CD14-positive monocyte (primary cell): ENCODE data around the gene PNMA6A. TPM values are rescaled to one million over a fixed set of nuclear protein-coding genes. Genes with fewer than 3 reads are reported as not detected.
"Not testable (repeated sequence)": the region's sequence is repeated elsewhere in the genome, so short reads cannot be mapped to it uniquely, and the experiment has no call there.

Experiments
- DNase-seq, 3 donors: peaks; one replicate each; pipeline ENCODE4 v3.0.0-alpha.2; 2011 to 2022
- H2AFZ ChIP-seq: 2 replicates; pipeline ENCODE4 v1.6.0; 2012; ENCODE audit warnings: mild to moderate bottlenecking, low read depth, low read length, inconsistent platforms; ENCODE audit not compliant: insufficient read depth, poor library complexity, severe bottlenecking
- H3K27ac ChIP-seq, 2 donors: 1 replicate in 1 of 2; 2 replicates in 1 of 2; pipeline ENCODE4 v1.5.1; 2012 to 2013; ENCODE audit warnings: low read length in 2 of 2, control low read depth in 1 of 2, inconsistent platforms in 1 of 2, low read depth in 1 of 2, mild to moderate bottlenecking in 1 of 2
- H3K27me3 ChIP-seq, 2 donors: one replicate each; pipeline versions ENCODE4 v1.6.0 to v1.6.1; 2011 to 2013; ENCODE audit warnings: low read length in 2 of 2; ENCODE audit not compliant: control insufficient read depth in 2 of 2, insufficient read depth in 2 of 2
- H3K36me3 ChIP-seq, 2 donors: replicated peaks in 1 of 2; 1 replicate in 1 of 2; 2 replicates in 1 of 2; pipeline versions ENCODE4 v1.5.1 to v1.6.1; 2012 to 2013; ENCODE audit warnings: low read length in 2 of 2, control low read depth in 1 of 2, inconsistent platforms in 1 of 2, mild to moderate bottlenecking in 1 of 2; ENCODE audit not compliant: insufficient read depth in 2 of 2, control insufficient read depth in 1 of 2
- H3K4me1 ChIP-seq, 2 donors: 1 replicate in 1 of 2; 2 replicates in 1 of 2; pipeline versions ENCODE4 v1.5.1 to v1.6.1; 2012 to 2013; ENCODE audit warnings: low read length in 2 of 2, control low read depth in 1 of 2, inconsistent platforms in 1 of 2, mild to moderate bottlenecking in 1 of 2, moderate library complexity in 1 of 2; ENCODE audit not compliant: insufficient read depth in 2 of 2, control insufficient read depth in 1 of 2
- H3K4me2 ChIP-seq: replicated peaks from 2 replicates; pipeline ENCODE3; 2012; ENCODE audit warnings: low read length, moderate library complexity, mild to moderate bottlenecking; ENCODE audit not compliant: poor library complexity, severe bottlenecking; ENCODE audit errors: extremely low read depth
- H3K4me3 ChIP-seq, 3 experiments: fragments of 200-600 bp in 1 of 3; sonication (generic) in 1 of 3; replicated peaks in 1 of 3; 1 replicate in 2 of 3; 2 replicates in 1 of 3; pipeline ENCODE4 v1.5.1; 2011 to 2013; ENCODE audit warnings: low read length in 3 of 3, mild to moderate bottlenecking in 3 of 3, control low read depth in 2 of 3, low read depth in 2 of 3, inconsistent platforms in 1 of 3, moderate library complexity in 1 of 3
- H3K79me2 ChIP-seq: 2 replicates; pipeline ENCODE4 v1.6.0; 2012; ENCODE audit warnings: mild to moderate bottlenecking, control low read depth, inconsistent platforms, low read length, moderate library complexity; ENCODE audit not compliant: insufficient read depth
- H3K9ac ChIP-seq: 2 replicates; pipeline ENCODE4 v1.6.0; 2017; ENCODE audit warnings: low read length, mild to moderate bottlenecking; ENCODE audit not compliant: insufficient read depth, poor library complexity, severe bottlenecking
- H3K9me3 ChIP-seq, 2 donors: replicated peaks in 1 of 2; 1 replicate in 1 of 2; 2 replicates in 1 of 2; pipeline versions ENCODE4 v1.5.1 to v1.6.1; 2012 to 2013; ENCODE audit warnings: low read length in 2 of 2, control low read depth in 1 of 2; ENCODE audit not compliant: control insufficient read depth in 1 of 2, insufficient read depth in 1 of 2
- H4K20me1 ChIP-seq: 2 replicates; pipeline ENCODE4 v1.6.0; 2012; ENCODE audit warnings: mild to moderate bottlenecking, low read length, control low read depth, moderate library complexity; ENCODE audit not compliant: insufficient read depth
- H3K27ac Mint-ChIP-seq, 7 donors: one replicate each; pipeline ENCODE4 v1.8.0; 2020; ENCODE audit warnings: mild to moderate bottlenecking in 7 of 7, mixed read lengths in 7 of 7, moderate library complexity in 6 of 7, inconsistent platforms in 2 of 7
- H3K27me3 Mint-ChIP-seq, 3 donors: one replicate each; pipeline ENCODE4 v1.8.0; 2021 to 2022; ENCODE audit warnings: low read depth in 3 of 3, mild to moderate bottlenecking in 3 of 3, mixed read lengths in 3 of 3, moderate library complexity in 3 of 3, inconsistent platforms in 1 of 3
- H3K36me3 Mint-ChIP-seq, 2 donors: one replicate each; pipeline ENCODE4 v1.8.0; 2020; ENCODE audit warnings: mixed read lengths in 2 of 2, inconsistent platforms in 1 of 2, mild to moderate bottlenecking in 1 of 2
- H3K4me1 Mint-ChIP-seq: one replicate; pipeline ENCODE4 v1.8.0; 2020; ENCODE audit warnings: mild to moderate bottlenecking, mixed read lengths
- H3K4me3 Mint-ChIP-seq, 2 donors: one replicate each; pipeline ENCODE4 v1.8.0; 2020; ENCODE audit warnings: mild to moderate bottlenecking in 2 of 2, mixed read lengths in 2 of 2, moderate library complexity in 1 of 2
- H3K9me3 Mint-ChIP-seq, 7 donors: one replicate each; pipeline ENCODE4 v1.8.0; 2020 to 2022; ENCODE audit warnings: mixed read lengths in 7 of 7, mild to moderate bottlenecking in 6 of 7, moderate library complexity in 6 of 7, inconsistent platforms in 2 of 7
- WGBS: methylation state at CpG from one replicate; pipeline ENCODE4 v1.1.5; 2013; ENCODE audit warnings: missing lambda C conversion rate; ENCODE audit not compliant: insufficient coverage; 5-methylcytosine and 5-hydroxymethylcytosine counted together
- intact Hi-C, 2 donors: fragments of 100-400 bp; cut with micrococcal nuclease; formaldehyde crosslinking; loops; one replicate each; pipeline versions ENCODE4 v1.15.0 to v1.15.1; 2023
- polyA minus RNA-seq: library from RNA; depleted of rRNA, polyadenylated mRNA; stranded (reverse); fragments of >200 nt; gene quantifications from 2 replicates; pipeline ENCODE4 v1.2.3, GENCODE V29; 2012
- polyA plus RNA-seq, 3 donors: library from polyadenylated mRNA; depleted of rRNA in 1 of 3; unstranded in 2 of 3; stranded (reverse) in 1 of 3; fragments of 300-500 nt in 2 of 3; fragments of >200 nt in 1 of 3; fragmentation: Illumina TruSeq in 2 of 3; gene quantifications; 1 replicate in 2 of 3; 2 replicates in 1 of 3; pipeline ENCODE4 v1.2.3, GENCODE V29; 2012 to 2021
- total RNA-seq, 12 experiments: library from RNA in 1 of 12; stranded (reverse) in 1 of 12; fragments of 120-200 nt in 1 of 12; gene quantifications; one replicate each; pipeline ENCODE4 v1.2.4 and lab custom pipeline; 2013 to 2026; ENCODE audit warnings: mixed read lengths in 6 of 12, inconsistent platforms in 1 of 12

Gene PNMA6A
- 0.19 TPM for total RNA-seq (2013)
- polyA plus RNA-seq (under 1 TPM in 2 of 3 donors, not detected in 1; 0.04 to 0.12 TPM), polyA minus RNA-seq (0.24 and 0.28 TPM in 2 replicates), total RNA-seq (lab: John Stamatoyannopoulos, UW) (0 to 0.37 (median 0.13) reads per million in 11 experiments)

DNA sequence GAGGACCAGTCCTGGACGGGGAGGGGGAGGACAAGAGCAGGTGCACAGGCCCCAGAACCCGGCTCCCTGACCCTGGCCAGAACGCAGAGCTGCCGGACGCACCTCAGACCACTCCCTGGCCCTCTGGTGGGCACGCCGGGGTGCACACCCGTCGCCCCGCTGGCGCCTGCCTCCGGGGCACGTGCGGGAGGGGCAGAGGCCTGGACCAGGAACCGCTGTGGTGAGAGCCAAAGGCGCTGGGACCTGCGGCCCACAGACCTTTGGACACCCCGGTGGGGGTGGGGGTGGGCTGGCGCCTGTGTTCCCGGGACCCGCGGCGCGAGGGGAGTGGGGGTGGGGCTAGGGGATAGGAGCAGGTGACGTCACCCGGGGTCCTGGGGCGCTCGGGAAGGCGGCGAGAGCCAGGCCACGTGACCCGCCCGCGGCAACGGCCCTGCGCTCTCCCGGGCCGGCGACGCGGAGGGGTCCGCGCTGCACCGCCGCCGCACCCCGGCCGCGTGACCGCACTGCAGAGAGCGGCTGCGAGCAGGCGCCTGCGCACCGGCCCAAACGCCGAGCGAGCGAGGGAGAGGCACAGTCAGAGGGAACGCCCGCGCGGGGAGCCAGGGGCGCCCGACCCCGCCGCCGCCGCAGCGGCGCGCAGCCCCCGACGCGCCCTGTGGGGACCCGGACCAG, at the start of gene PNMA6A:
PNMA6A (plus strand) TSS at position 546 of the 675 bp plus-strand sequence. CDS start 609 bp downstream, outside the sequence.
- H3K4me2 ChIP-seq, DNase-seq, intact Hi-C loops, H3K9me3 Mint-ChIP-seq, H4K20me1 ChIP-seq, H3K27me3 Mint-ChIP-seq, H3K4me1 ChIP-seq, H3K36me3 ChIP-seq, H3K9me3 ChIP-seq, H3K79me2 ChIP-seq, H3K4me1 Mint-ChIP-seq, H3K9ac ChIP-seq, H3K27ac Mint-ChIP-seq, H3K4me3 Mint-ChIP-seq, H3K36me3 Mint-ChIP-seq, H3K27ac ChIP-seq, H3K4me3 ChIP-seq, H2AFZ ChIP-seq, H3K27me3 ChIP-seq: not testable (repeated sequence)
- WGBS, result no CpG with 5 or more reads among the region's 76 CpGs

DNA sequence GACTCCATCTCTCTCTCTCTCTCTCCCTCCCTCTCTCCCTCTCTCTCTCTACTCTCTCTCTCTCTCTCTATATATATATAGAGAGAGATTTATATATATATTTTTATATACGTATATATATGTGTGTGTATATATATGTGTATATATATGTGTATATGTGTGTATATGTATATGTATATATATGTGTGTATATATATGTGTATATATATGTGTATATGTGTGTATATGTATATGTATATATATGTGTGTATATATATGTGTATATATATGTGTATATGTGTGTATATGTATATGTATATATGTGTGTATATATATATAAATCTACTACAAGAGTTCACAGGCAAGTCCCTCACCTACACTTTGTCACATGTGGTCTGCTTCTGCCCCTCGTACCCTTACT, 45.8 kb upstream of the PNMA6A start:
- H3K27me3 ChIP-seq, H3K4me1 Mint-ChIP-seq, H3K9me3 ChIP-seq, H2AFZ ChIP-seq, H3K4me3 Mint-ChIP-seq, H3K27me3 Mint-ChIP-seq, H3K27ac ChIP-seq, intact Hi-C loops, H3K79me2 ChIP-seq, DNase-seq, H3K36me3 ChIP-seq, H3K4me3 ChIP-seq, H3K4me2 ChIP-seq, H3K4me1 ChIP-seq, H3K36me3 Mint-ChIP-seq, H3K9ac ChIP-seq, H4K20me1 ChIP-seq, H3K9me3 Mint-ChIP-seq: not testable (repeated sequence)
- no CpG with 5 or more reads among the region's 2 CpGs for WGBS
- peak overlapping the region in 1 of 7 donors; percentile 22 for H3K27ac Mint-ChIP-seq

DNA sequence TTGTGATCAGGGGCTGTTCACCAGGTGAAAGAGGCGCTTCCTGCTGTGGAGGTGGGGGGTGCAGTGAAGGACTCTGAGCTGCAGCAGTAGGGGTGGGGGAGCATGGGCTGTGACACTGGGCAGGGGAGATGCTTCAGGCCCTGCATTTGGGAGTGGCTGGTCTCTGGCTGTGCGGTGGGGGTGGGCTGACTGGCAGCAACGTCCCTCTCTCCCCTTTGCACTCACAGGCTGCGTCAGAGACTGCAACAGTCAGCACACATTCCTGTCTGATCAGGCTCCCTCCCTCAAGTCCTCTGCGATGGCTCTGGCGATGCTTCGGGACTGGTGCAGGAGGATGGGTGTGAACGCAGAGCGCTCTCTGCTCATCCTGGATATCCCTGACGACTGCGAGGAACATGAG, 43.8 kb upstream of the PNMA6A start:
- H3K36me3 ChIP-seq, H3K27me3 Mint-ChIP-seq, H3K4me3 ChIP-seq, H3K4me1 Mint-ChIP-seq, H3K27me3 ChIP-seq, H3K9me3 Mint-ChIP-seq, H3K9ac ChIP-seq, H3K4me3 Mint-ChIP-seq, H3K4me1 ChIP-seq, DNase-seq, H3K4me2 ChIP-seq, H3K36me3 Mint-ChIP-seq, H3K27ac Mint-ChIP-seq, H3K9me3 ChIP-seq, intact Hi-C loops, H4K20me1 ChIP-seq, H3K79me2 ChIP-seq, H3K27ac ChIP-seq, H2AFZ ChIP-seq: not testable (repeated sequence)
- WGBS, result no CpG with 5 or more reads among the region's 11 CpGs
